A673 (cell line): ENCODE data around the gene PLEKHM1. TPM values are rescaled to one million over a fixed set of nuclear protein-coding genes. Genes with fewer than 3 reads are reported as not detected.
"Not testable (repeated sequence)": the region's sequence is repeated elsewhere in the genome, so short reads cannot be mapped to it uniquely, and the experiment has no call there.

Experiments used
- BruUV-seq: library from RNA; stranded (reverse); fragments of 400-500 nt; replicated peaks from 2 replicates; lab custom pipeline; 2021; lab: Mats Ljungman, UMichigan
- CTCF ChIA-PET: fragments of 300-600 bp; sonication (Branson Sonifier 250); formaldehyde crosslinking; loops from one replicate; lab custom pipeline; 2022; ENCODE audit warnings: antibody characterized with exemption; lab: Charles Lee
- POLR2A ChIA-PET: fragments of 300-600 bp; sonication (Branson Sonifier 250); formaldehyde crosslinking; loops from one replicate; lab custom pipeline; 2022; ENCODE audit warnings: antibody characterized with exemption; ENCODE audit not compliant: low non-redundant PET; lab: Charles Lee
- DNase-seq: peaks from one replicate; pipeline ENCODE4 v3.0.0-alpha.2; 2015; ENCODE audit warnings: low spot score
- H3K27ac ChIP-seq: fragments of 200-600 bp; sonication (generic); 2 replicates; pipeline ENCODE4 v1.5.1; 2016; ENCODE audit warnings: mixed run types, low read depth, mild to moderate bottlenecking, mixed read lengths, antibody characterized with exemption, low read length; ENCODE audit not compliant: poor library complexity, severe bottlenecking
- H3K27me3 ChIP-seq: fragments of 200-600 bp; sonication (generic); replicated peaks from 2 replicates; pipeline ENCODE4 v1.6.1; 2017; ENCODE audit warnings: mixed run types, low read depth, mild to moderate bottlenecking, mixed read lengths, antibody characterized with exemption, low read length; ENCODE audit not compliant: insufficient read depth, poor library complexity
- H3K36me3 ChIP-seq: fragments of 200-600 bp; sonication (generic); 2 replicates; pipeline ENCODE4 v1.6.1; 2016; ENCODE audit warnings: mixed run types, mild to moderate bottlenecking, mixed read lengths, antibody characterized with exemption, low read length; ENCODE audit not compliant: insufficient read depth, poor library complexity, severe bottlenecking
- H3K4me1 ChIP-seq: fragments of 200-600 bp; sonication (generic); 2 replicates; pipeline ENCODE4 v1.6.1; 2017; ENCODE audit warnings: mixed run types, mild to moderate bottlenecking, mixed read lengths, antibody characterized with exemption, low read length; ENCODE audit not compliant: insufficient read depth, poor library complexity, severe bottlenecking
- H3K4me3 ChIP-seq: fragments of 200-600 bp; sonication (generic); 2 replicates; pipeline ENCODE4 v1.5.1; 2016; ENCODE audit warnings: low read depth, mixed run types, mild to moderate bottlenecking, mixed read lengths, low read length; ENCODE audit not compliant: poor library complexity, severe bottlenecking
- H3K9me3 ChIP-seq: fragments of 200-600 bp; sonication (generic); 2 replicates; pipeline ENCODE4 v1.6.1; 2016; ENCODE audit warnings: mixed run types, low read depth, mild to moderate bottlenecking, mixed read lengths, antibody characterized with exemption, low read length; ENCODE audit not compliant: poor library complexity, severe bottlenecking
- EZH2 ChIP-seq: fragments of 200-600 bp; sonication (generic); IDR thresholded peaks from 2 replicates; pipeline ENCODE4 v1.6.1; 2017; ENCODE audit warnings: borderline replicate concordance, low read depth, mild to moderate bottlenecking, mixed read lengths, antibody characterized with exemption, low read length; ENCODE audit not compliant: poor library complexity, severe bottlenecking
- intact Hi-C: fragments of 100-400 bp; cut with micrococcal nuclease; formaldehyde crosslinking; loops from one replicate; pipeline ENCODE4 v1.10.0; 2022; ENCODE audit not compliant: unreplicated experiment
- total RNA-seq: library from RNA; stranded (reverse); gene quantifications from 2 replicates; pipeline ENCODE4 v1.2.3, GENCODE V29; 2021
- TF ChIP-seq, protein P1 (sequence below): fragments of 300-800, 200-600 bp; sonication (generic); conservative IDR thresholded peaks from 2 replicates; pipeline ENCODE4 v1.5.1; 2017; ENCODE audit warnings: low read depth, mild to moderate bottlenecking, antibody characterized with exemption, low read length, moderate library complexity, mixed read lengths

Gene PLEKHM1
- total RNA-seq, 1 experiment from 2014 or later, result 11.9 TPM

DNA sequence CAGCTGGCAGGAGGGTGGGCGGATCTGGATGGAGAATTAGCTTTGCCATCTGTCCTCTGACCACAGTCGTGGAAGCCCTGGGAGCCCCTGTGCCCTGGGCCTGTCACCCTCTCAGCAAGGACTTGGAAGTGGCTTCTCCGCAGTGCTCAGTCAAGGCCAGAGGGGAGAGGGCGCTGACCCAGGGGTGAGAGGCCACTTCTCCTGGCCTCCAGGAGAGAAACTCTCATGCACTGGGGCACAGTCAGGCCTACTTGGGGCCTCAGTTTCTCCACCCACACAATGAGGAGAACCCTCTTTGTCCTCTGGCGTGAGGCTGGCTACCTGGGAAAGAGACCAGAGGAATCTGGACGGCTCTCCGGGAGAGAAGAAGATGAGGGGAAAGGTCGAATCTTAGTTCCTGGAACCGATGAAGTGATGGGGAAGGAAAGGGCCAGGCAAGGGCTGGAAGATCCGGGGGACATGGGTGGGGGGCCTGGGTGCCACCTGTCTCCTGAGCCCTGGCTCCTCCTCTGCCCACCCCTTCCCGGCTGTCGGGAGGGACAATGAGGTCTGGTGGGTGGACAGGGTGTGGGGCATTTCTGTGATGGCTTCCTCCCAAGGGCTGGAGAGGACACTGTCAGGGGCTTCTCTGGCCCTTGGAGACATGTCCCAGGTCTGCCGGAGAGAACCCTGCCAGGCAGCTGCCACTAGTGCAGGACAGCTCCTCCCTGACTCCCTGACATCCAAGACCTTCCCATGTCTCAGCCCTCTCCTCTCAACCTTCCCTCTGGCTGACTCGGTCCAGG lies 48.8 kb downstream of the PLEKHM1 start:
- TF ChIP-seq EZH2, result no peak
- H3K36me3 ChIP-seq, result no peaks in the 10 kb centered on the region
- no peaks in the 10 kb centered on the region for H3K27me3 ChIP-seq
- H3K27ac ChIP-seq, result no peak overlapping the region
- no peaks in the 10 kb centered on the region for H3K9me3 ChIP-seq
- ChIA-PET POLR2A (no interaction called here), CTCF (no interaction called here)
- intact Hi-C loops, result no loop called here
- BruUV-seq, result no TSS peak
- no peak overlapping the region for H3K4me3 ChIP-seq
- no peak for DNase-seq
- no peaks in the 10 kb centered on the region for H3K4me1 ChIP-seq

DNA sequence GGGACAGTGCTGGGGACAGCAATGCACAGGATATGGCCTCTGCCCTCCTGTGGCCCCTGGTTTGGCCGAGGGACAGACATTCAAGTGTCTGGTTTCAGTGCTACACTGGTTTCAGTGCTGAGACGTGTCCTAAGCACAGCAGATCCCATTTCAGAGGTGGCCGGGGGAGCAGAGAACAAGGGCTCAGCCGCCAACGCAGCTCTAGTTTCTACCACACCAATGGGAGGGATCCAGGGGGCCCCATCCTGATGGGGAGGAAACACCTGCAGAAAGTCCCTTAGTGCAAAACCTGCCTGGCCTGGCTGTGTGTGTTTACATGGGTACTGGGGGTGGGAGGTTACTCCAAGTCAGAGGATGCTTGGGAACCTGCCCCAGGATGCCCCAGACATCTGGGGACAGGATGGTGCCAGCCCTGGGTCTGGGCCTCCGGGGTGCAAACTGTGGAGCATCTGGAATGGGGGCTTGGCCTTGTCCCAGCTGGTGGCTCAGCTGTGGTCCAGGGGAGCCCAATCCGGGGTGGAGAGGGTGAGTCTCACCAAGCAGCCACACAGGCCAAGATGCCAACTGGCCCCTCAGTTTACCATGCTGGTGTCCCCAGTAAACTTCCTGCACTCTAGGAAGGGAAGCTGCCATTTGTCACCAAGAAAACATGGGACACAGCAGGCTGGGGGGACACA lies 49.5 kb downstream of the PLEKHM1 start:
- H3K27ac ChIP-seq, H3K27me3 ChIP-seq, H3K4me1 ChIP-seq, POLR2A ChIA-PET, intact Hi-C loops, H3K4me3 ChIP-seq, DNase-seq, BruUV-seq, H3K9me3 ChIP-seq, CTCF ChIA-PET, H3K36me3 ChIP-seq: not testable (repeated sequence)

DNA sequence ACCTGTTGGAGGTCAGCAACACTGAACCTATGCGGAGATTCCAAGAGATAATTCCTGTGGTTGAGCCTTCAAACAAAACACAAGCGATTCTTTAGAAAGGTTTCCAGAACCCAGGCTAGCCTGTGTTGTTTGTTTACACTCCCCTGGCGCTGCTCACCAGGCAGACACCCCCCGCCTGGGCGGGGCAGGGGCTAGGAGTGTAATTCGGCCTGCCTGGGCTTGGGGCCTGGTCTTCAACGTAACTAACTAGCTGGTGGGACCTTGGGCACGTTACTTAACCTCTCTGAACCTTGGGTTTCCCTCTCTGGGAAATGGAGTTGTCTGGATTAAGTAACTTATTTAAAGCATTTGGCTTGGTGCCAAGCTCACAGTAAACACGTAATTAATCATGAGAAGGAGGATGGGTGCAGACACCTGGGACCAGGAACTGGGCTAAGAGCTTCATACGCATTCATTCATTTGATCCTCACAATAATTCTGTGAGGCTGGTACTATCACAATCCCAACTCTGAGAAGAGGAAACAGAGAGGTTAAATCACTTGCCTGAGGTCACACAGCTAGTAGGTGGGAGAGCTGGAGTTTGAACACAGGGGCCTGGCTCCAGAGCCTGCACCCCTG lies 50.3 kb downstream of the PLEKHM1 start:
- no TSS peak for BruUV-seq
- no peaks in the 10 kb centered on the region for H3K27me3 ChIP-seq
- no peaks in the 10 kb centered on the region for H3K36me3 ChIP-seq
- H3K27ac ChIP-seq, result no peak overlapping the region
- CTCF ChIA-PET, result no interaction called here
- H3K9me3 ChIP-seq, result no peaks in the 10 kb centered on the region
- TF ChIP-seq EZH2, result no peak
- TF ChIP-seq, protein P1, sequence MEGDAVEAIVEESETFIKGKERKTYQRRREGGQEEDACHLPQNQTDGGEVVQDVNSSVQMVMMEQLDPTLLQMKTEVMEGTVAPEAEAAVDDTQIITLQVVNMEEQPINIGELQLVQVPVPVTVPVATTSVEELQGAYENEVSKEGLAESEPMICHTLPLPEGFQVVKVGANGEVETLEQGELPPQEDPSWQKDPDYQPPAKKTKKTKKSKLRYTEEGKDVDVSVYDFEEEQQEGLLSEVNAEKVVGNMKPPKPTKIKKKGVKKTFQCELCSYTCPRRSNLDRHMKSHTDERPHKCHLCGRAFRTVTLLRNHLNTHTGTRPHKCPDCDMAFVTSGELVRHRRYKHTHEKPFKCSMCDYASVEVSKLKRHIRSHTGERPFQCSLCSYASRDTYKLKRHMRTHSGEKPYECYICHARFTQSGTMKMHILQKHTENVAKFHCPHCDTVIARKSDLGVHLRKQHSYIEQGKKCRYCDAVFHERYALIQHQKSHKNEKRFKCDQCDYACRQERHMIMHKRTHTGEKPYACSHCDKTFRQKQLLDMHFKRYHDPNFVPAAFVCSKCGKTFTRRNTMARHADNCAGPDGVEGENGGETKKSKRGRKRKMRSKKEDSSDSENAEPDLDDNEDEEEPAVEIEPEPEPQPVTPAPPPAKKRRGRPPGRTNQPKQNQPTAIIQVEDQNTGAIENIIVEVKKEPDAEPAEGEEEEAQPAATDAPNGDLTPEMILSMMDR, result no peak
- POLR2A ChIA-PET, result no interaction called here
- intact Hi-C loops, result no loop called here
- DNase-seq, result no peak
- H3K4me3 ChIP-seq, result no peak overlapping the region
- H3K4me1 ChIP-seq, result no peaks in the 10 kb centered on the region

DNA sequence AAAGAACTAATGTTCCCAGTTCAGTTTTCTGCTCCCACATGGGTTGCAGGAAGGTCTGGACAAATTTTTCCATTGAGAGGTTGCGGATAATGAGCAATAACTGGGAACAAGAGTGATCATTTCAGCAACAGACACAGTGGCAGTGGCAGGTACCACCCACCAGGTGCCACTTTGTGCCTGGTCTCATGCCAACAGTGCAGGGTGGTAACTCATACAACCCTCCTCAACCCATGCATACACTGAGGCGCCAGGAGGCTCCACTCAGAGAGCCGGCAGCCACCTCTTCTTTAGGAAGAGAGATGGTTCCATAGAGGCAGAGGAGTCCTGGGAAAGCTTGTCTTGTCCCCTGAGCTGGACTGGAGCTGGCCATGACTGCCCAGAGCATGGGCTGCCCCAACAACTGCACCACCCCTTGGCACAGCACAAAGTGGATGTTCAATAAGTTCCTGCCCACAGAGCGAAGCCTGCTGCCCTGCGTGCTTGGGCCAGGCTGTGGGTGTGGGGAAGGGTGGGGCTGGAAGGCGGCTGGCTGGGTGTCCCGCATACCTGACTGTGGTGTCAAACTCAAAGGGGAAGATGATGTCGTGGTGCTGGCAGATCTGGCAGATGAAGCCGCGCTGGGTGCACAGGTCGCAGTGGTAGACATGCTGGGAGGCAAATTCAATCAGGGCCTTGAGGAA lies 51.5 kb downstream of the PLEKHM1 start:
- Histone ChIP-seq H3K4me1 (no peaks in the 10 kb centered on the region), H3K36me3 (no peaks in the 10 kb centered on the region), H3K4me3 (no peak overlapping the region), H3K27ac (no peak overlapping the region), H3K9me3 (no peaks in the 10 kb centered on the region), H3K27me3 (no peaks in the 10 kb centered on the region)
- ChIA-PET CTCF (no interaction called here), POLR2A (no interaction called here)
- intact Hi-C loops, result no loop called here
- TF ChIP-seq, protein P1, result no peak
- no peak for TF ChIP-seq EZH2
- BruUV-seq, result no TSS peak
- DNase-seq, result no peak
